NOMO-1 treated with dmso at 0.1 percent for 144 hours (cell line): ENCODE data around the gene C3orf20.
A peak's percentile ranks its signal among the peaks of the same experiment; 100 is the strongest.

ENCODE experiments used
- DNase-seq: peaks from one replicate; lab custom pipeline; 2025; ENCODE audit not compliant: unreplicated experiment; lab: John Stamatoyannopoulos, UW

The C3orf20 gene

DNA sequence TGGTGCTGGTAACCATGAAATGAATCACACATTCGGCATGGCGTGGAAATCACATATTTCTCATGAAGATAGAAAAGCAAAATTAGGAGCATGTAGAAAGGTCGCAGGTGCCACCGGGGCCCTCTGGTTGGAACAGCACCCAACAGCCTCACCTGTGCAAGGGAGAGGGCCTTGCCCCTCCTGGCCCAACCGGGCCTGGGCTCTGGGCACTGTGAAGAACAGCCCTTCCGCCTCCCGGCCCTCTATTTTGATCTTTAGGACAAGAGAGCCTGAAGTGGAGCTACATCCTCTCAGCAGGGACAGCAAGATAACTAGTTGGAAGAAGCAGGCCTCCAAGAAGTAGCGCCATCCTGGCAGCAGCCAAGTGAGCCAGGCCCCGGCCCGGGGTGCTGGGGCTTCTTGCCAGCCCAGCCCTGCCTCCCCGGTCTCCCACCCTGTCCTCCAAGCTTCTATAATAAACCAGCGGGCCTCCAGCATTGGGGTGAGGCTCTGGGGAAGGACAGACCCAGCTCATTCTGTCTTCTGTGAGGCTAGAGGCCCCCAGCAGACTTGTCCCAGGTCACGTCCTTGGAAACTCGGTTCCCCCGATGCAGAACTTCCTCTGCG lies 97.7 kb downstream of the C3orf20 start:
- DNase-seq = no peak

DNA sequence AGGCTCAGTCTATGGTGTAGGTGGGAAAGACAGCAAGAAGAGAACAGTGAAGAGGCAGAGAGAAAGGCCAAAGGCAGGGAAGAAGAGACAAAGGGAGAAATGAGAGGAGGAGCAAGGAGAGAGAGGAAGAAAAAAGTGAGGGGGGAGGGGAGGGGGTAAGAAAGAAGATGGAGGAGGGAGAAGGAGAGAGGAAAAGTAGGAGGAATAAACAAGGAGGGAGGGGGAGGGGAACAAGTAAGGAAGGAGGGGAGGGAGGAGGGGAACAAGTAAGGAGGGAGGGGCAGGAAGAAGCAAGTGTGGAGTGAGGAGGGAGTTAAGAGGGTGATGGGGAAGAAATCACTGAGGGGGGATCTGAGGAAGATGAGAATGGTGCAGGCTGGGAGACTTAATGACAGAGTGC lies 98.3 kb downstream of the C3orf20 start:
- no peak for DNase-seq

DNA sequence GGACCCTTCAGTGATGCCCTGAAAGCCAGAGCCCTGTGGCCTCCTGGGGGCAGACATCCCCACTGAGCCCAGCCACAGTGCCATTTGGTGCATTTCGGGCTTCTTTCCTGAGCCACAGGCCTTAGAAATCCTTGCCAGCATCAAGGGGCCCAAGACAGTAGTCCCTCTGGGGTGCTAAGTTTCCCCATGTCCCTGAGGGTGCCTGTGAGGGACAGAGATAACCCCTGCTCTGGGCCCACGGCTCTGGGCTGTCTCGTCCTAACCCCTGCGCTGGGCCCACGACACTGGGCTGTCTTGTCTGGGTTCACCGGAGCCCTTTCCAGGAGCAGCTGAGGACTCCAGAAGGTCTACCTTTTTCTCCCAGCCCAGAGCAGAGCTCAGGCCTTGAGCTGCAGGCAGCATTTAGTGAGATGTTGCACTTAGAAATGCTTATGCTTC lies 98.8 kb downstream of the C3orf20 start:
- no peak for DNase-seq

DNA sequence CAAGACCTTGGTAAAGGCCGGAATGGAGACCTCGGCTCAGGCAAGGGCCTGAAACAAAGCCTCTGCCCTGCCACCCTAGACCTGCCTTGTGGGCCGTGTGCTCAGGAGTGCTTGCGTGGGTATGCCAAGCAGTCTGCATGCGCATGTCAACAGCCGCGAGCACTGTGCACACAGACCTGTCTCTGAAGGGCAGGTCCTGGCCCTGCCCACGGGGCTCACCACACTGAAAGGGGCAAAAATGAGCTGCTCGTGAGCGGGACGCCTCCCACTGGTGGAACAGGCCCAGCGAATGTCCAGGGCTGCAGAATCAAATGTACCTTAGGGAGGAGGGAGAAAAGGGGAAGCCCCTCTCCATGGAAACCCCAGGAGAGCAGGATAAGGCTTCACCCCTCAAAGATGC lies 99.5 kb downstream of the C3orf20 start:
- DNase-seq = no peak

DNA sequence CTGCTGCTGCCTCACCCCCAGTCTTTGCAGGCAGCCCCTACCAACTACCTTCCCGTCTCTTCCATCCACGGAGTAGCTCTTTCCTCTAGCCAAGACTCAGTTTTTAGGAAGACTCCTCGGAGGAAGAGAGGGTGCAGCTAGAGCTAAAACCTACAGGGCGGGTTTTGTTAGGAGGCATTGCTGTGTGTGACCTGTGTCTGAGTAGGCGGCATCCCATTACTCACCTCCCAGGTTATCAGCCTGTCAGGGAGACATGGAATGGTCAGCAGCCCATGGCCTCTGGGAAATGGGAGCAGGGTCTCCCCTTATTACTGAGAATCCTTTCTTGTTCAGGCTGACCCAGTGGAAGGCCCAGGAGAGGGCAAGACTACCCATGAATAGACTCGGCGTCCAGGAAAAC lies 100.1 kb downstream of the C3orf20 start:
- no peak for DNase-seq

DNA sequence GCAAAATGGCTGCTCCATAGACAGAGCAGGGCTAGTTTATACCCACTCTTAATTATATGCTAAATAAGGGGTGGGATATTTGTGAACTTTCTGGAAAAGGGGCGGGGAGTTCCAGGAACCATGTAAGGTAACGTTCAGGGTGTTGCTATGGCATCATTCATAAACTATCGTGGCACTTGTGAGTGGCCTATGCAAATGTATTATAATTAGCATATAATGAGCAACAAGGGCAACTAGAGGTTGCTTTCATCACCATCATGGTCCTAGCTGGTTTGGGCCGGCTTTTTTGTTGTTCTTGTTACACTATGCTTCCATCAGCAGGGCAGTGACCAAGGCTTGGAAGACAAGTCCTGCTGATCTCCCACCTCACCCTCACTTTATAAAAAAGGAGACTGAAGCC lies 100.6 kb downstream of the C3orf20 start:
- no peak for DNase-seq

DNA sequence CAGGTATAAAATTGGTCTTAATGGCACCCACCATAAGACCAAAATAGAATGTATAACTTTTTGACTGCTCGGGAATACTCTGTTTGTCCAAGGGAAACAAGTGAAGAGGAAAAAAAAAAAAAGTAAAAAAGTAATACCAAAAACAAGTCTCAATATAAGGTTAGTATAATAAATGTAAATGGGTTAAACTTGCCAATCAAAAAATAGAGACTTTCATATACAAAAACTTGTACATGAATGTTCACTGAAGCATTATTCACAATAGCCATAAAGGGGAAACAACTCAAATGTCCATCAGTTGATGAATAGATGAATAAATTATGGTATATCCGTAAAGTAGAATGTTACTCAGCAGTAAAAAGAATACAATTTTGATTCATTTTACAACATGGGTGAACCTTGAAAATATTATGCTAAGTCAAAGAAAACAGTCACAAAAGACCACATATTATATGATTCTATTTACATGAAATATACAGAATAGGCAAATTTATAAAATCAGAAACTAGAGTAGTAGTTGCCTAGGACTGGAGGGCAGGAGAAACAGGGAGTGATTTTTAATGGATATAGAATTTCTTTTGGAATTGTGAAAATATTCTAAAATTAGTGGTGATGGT lies 104.2 kb downstream of the C3orf20 start:
- DNase-seq = no peak

DNA sequence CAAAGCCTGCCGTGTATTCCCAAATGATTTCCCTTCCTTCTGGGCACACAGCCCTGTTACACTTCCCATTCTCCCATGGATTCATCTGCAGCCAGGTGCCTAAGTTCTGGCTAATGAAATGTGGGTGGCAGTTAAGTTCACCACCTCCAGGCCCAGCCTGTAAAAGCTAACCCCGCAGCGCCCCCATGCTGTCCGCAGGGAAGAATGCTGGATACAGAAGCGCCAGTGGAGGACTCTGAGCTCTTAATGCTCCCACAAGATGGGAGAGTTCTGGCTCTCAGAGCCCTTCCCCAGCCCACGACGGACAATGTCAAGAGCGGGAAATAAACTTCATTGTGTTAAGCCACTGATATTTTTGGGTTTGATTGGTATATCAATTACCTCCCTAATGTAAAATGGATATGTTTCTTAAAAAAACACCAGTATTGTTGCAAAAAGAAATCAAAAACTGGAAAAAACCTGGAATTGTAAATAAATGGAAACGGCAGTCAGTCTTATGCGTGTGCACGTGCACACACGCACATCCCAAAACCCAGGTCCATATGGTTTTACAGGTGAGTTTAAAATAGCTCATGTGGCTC lies 106.1 kb downstream of the C3orf20 start:
- peak; percentile 58 for DNase-seq

DNA sequence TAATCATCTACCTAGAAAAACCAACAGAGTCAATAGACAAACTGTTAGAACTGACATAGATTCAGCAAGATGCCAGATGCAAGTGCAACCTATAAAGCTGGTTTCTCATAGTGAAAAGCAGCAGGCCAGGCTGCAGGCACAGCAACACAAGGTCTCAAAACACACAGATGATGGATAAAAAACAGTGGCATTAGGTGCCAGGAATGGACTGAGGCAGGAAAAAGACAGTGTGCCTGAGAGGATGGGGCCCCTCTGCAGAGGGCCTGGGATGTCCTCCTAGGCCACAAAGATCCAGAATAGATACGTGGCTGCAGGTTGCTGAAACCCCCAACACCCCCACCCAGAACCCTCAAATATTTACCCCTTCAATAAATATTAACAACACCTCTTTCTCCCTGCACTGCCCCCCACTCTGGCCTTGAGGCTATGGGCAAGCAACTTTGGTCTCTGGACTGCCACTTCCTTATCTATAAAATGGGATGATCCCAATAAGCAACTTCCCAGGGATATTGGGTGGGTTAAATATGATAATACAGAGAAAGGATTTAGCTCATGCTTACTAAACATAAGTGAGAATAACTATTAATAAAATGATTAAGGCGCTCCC lies 108.6 kb downstream of the C3orf20 start:
- DNase-seq = no peak

DNA sequence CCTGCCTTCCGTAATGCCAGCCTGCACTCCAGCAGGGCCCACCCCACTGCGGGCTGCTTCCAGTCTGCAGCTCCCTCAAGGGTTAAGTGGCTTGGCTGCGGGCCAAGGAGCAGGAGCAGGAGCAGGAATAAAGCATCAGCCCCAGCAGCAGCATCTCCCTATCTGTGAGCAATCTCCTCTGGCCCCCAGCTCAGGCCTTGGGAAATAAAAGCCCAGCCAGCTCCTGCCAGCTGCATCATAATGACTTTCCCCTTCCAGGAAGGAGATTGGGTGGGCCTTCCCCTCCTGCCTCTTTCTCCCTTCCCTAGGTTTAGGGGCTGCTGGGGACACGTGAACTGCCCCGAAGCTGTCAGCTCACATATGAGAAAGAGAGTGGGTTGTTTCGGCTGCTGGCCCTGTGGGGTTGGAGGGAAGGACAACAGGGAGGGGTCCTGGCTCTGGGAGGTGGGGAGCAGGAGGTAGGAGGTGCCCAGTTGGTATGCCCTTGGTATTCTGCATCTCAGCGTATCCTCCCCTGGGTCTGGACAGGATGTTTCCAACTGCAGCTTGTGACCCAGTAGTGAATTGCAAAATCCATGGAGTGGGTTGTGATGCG lies 109.2 kb downstream of the C3orf20 start:
- no peak for DNase-seq

DNA sequence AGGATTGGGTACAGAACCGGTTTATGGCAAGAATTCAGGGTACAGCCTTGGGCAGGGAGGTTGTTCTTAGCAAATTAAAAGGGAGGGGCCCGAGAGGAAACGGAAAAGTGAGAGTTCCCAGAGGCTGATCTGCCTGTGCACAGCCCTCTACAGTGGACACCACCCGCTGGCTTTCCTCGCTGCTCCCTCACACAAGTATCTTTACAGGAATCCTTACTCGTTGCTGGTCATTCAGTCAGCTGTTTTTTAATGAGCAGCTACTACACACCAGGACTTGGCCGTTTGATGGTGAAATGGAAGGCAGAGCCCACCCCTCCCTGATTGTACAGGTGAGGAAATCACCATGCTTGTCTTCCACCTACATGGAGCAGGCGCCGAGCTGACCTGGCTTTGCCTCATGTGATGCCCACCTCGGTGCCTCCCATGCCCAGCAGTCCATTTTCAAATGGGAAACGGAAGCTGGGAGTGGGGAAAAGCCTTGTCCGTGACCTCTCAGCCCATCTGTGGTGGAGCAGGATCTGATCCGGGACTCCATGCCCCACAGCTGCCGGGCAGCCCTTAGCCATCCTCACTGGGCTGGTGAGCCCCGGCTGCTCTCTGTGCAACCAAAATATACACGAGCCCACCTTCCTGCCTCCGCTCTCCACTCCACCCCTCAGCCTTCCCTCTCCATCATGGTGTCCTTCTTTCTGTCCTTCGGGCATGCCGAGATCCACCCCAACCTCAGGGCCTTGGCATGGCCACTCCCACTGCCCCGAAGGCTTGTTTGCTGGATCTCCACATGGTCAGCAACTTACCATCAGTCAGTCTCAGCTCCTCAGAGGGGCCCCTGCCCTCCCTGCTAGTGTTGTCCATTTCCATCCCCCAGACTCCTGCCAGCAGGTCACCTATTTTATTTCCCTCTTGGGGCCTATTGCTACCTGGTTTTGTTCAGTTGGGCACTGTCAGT lies 110.5 kb downstream of the C3orf20 start:
- DNase-seq = no peak

DNA sequence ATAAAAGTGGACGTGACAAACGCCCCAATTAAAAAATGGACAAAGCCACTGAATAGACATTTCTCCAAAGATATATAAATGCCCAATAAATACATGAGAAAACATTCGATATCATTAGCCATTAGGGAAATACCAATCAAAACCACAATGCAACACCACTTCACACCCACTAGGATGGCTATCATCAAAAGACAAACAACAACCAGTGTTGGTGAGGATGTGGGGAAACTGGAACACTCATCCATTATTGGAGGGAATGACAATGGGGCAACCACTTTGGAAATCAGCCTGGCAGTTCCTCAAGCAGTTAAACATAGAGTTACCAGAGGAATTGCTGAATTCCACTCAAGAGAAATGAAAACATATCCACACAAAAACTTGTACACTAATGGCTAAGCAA lies 111.4 kb downstream of the C3orf20 start:
- no peak for DNase-seq

DNA sequence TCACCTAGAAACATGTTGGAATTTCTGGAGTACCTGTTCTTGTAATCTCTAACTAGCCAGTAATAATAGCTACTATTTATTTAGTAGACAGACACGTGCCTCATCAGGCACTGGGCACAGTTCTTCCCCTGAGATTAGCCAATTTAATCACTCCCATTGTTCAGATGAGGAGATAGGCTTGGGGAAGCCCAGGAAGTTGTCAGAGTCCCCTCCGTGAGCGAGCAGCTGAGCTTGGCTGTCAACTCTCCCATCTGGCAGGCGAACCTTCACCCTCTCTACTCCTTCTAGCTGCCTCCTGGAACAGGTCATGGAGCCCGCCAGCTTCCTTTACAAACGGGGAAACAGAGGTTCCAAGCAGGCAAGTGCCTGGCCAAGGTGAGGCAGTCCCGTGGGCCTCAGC lies 112.7 kb downstream of the C3orf20 start:
- DNase-seq = no peak

DNA sequence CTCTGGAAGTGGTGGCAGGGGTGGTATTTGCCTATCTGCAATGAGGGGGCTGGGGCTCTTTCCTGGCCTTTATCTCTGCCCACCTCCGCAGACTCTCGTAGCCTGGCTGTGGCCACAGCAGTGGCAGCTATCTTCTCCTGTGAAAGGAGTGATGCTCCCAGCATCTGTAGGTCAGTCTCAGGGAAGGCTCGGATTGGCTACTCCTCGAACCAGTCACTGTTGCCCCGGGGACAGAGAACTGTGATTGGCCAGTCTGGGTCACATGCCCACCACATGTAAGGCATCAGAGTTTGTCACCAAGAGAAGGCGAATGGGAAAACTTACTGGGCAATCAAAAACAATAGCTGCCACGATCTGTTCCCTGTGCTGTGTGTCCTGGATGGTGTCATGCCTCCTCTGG lies 113.7 kb downstream of the C3orf20 start:
- DNase-seq = no peak

DNA sequence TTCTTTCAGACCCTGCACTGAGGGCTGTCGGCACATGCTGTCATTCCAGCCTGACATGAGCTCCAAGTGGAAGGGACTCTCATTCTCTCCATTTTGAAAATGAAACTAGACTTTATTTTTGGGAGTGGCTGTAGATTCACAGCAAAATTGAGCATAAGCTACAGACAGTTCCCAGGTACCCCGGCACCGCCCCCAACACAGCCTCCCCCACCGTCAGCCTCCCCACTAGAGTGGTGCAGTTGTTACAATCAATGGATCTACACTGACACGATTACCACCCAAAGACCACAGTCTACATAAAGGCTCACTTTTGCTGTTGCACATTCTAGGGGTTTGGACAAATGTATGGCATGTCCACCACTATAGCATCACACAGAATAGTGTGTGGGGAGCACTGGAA lies 114.3 kb downstream of the C3orf20 start:
- DNase-seq = no peak

DNA sequence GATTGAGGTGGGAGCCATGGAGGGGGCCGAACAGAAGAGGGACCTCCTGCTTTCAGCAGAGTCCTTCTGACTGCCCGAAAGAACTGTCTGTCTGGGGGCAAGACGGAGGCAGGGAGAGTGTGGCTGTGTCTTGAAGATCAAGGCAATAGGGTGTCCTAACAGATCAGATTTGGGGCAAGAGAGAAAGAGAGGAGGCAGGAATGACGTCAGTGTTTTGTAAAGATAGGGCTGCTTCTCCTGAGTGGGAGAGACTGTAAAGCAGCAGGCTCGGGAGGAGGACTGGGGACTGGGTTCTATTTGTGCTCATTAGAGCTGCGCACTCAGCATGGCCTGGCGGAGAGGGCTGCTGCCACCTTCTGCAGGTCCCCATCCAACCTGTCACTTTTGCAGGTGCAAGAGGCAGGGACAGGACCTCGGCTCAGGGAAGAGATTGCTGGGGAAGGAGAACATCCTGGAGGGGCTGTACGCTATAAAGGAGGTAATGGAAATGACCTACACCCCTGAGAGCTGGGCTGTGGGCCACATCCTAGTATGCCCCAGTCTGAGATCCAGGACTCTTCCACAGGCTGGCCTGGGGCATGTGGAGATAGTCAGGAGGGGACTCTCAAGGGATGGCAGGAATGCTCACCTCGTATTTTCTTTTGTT lies 114.8 kb downstream of the C3orf20 start:
- no peak for DNase-seq

DNA sequence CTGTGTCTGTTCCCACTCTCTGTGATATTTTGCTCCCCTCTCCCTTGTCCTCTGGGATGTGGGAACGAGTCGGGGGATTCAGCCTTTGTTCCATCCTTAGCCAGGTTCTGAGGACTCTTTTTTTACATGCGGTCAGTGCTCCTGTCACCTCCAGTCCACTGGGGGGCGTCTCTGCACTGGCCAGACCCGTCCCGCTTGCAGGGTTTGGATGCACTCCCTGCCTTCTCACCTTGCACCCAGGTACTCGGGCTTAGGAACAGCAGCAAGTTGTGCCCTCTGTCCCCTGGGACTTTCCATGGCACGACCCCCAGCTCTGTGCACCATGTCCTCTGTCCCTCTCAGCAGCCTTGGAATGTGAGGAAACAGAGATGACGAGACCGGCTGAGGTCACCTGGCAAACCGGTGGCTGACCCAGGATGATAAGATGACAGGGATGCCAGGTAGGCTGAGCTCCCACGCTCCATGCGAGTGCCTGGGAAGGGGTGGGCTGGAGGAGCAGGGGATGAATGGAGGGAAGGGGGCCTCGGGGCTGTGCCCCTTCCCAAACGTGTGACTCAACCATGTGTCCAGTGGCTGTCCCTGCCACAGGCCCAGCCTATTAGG lies 116.5 kb downstream of the C3orf20 start:
- DNase-seq = peak; percentile 27

DNA sequence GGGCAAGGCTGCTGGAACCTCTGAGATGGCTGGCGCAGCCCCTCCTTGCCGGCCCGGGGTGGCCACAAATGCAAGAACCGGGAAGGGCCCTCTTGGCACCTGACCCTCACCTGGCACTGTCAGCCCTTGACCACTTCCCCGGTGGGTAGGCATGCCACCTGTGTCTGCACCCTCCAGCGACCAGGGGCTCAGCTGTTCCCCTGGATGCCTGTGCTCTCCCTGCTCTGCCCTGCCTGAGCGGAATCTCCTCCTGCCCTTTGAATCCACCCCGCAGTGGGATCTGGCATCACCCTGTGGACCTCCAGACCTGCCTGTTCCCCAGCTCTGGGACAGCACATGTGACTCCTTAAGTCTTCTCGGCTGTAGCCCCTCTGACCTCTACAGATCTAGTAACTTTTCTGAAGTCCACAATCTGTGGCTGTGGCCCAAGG lies 117.8 kb downstream of the C3orf20 start:
- DNase-seq = no peak

DNA sequence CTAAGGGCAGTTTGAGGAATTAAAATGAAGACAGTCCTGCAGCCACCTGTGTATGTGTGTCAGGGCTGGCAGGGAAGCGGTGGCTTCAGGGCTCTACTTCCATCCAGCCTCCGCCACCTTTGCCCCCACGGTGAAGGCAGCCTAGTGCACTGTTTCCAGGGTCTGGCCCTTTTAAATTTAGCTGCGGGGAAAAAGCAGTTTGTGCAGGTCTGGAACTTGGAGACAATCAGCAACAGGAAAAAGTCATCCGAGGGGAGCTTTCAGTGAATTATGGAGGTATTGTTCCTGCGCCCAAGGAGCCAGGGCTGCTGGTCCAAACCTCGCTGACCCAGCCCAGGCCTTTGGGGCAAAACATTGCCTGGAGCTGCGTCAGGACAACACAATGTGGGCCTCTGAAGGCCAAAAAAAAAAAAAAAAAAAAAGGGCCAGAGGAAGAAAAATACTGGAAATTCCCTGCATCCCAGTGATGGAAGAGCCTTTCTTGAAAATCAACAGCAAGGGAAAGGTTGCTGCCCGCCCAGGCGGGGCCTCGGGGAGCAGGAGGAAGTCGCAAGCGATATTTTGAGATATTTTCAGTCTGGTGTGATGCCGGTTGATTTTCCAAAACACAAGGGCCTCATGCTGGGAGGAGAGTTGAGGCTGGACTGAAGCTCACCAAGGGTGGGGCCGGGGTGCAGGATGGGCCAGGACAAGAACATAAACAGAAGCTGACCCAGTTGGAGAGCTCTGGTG lies 118.4 kb downstream of the C3orf20 start:
- no peak for DNase-seq
